ENCODE measurements around the gene AGBL1.

DNA sequence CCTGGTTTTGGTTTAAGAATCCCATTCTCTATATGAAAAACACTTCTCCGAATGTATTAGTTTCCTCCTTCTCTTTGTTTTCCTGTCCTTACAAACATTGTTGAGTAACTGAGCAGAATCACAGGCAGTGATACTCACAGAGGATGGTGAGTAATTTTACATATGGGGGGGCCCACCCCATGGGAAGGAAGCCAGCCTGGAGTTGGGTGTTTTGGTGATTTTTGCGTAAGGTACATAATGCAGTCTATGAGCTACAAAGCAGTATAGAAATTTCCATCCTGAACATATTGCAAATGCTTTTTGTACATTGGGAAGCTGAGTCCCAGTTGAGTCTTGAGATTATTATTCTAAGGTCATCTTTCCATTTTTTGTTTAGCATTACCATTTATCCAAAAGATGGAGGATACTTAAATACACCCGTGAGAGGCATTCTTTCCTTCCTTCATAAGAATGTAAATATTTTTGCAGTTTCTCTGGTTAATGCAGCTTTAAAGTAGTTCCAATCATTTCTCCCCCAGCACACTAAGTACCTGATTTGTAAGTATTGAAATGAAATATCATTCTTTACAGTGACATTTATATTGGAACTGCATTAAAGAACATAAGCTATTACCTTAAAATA is 476.8 kb downstream of the AGBL1 start:
- TF ChIP-seq, protein P1, sequence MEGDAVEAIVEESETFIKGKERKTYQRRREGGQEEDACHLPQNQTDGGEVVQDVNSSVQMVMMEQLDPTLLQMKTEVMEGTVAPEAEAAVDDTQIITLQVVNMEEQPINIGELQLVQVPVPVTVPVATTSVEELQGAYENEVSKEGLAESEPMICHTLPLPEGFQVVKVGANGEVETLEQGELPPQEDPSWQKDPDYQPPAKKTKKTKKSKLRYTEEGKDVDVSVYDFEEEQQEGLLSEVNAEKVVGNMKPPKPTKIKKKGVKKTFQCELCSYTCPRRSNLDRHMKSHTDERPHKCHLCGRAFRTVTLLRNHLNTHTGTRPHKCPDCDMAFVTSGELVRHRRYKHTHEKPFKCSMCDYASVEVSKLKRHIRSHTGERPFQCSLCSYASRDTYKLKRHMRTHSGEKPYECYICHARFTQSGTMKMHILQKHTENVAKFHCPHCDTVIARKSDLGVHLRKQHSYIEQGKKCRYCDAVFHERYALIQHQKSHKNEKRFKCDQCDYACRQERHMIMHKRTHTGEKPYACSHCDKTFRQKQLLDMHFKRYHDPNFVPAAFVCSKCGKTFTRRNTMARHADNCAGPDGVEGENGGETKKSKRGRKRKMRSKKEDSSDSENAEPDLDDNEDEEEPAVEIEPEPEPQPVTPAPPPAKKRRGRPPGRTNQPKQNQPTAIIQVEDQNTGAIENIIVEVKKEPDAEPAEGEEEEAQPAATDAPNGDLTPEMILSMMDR (IDR thresholded peaks at IDR 0.05) = no peak
- no peak for TF ChIP-seq POLR2A (IDR thresholded peaks at IDR 0.05)

All from right lobe of liver (tissue), 4 donors.